ENCODE data around the gene ZC3H13.

DNA sequence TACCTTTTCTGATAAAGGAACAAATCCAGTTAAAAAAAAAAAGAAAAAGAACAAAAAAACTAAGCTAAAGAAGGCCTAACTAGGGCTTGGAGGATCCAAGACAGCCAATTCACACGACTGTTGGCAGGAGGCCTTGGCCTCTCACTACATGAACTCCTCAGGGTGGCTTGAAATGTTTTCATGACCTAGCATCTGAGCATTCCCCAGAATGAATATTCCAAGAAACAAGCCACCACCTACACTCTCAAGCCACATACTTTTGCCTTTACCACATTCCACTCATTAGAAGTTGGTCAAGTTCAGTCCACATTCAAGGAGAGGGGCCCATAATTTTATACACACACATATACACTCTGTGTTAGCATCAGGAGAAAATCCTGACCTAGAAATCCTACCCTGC, 103.4 kb downstream of the ZC3H13 start:
- TF ChIP-seq GATA2 (IDR thresholded peaks at IDR 0.05; ENCODE audit: low read depth, low read length) (no peak), GATA3 (IDR thresholded peaks at IDR 0.05; ENCODE audit: low read depth, low read length) (no peak)
